Fibroblast of pulmonary artery (primary cell): ENCODE data around the gene MGAT2.

Source experiments
- DNase-seq: peaks from one replicate; pipeline ENCODE4 v3.0.0-alpha.2; 2010; ENCODE audit warnings: low read depth
- H3K4me3 ChIP-seq: replicated peaks from 2 replicates; pipeline ENCODE4 v1.5.1; 2011; ENCODE audit warnings: low read depth, mild to moderate bottlenecking, control low read depth, low read length, moderate library complexity
- TF ChIP-seq, protein P1 (sequence below): IDR thresholded peaks from 2 replicates; pipeline ENCODE4 v1.5.1; 2011; ENCODE audit warnings: mild to moderate bottlenecking, control low read depth, low read length, inconsistent platforms; ENCODE audit errors: missing control alignments

Gene MGAT2

DNA sequence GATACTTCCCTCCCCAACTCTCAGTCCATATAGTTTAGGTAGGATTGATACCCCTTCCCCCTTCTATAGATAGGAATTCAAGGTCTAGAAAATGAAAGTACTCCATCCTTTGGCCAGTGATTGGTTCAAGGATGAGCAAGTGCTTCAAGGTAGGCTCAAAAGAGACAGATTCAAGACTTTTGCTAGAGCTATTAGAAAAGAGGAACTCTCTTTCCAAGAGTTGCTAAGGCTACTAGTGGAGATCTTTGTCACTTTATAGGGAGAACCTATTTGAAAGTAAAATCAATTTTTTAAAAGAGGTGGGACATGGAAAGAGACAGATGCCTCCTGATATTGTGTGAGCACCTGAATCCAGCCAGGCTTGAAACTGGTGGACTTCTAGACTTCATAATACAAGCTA, 49.9 kb downstream of the MGAT2 start:
- no peak overlapping the region for H3K4me3 ChIP-seq
- TF ChIP-seq, protein P1, sequence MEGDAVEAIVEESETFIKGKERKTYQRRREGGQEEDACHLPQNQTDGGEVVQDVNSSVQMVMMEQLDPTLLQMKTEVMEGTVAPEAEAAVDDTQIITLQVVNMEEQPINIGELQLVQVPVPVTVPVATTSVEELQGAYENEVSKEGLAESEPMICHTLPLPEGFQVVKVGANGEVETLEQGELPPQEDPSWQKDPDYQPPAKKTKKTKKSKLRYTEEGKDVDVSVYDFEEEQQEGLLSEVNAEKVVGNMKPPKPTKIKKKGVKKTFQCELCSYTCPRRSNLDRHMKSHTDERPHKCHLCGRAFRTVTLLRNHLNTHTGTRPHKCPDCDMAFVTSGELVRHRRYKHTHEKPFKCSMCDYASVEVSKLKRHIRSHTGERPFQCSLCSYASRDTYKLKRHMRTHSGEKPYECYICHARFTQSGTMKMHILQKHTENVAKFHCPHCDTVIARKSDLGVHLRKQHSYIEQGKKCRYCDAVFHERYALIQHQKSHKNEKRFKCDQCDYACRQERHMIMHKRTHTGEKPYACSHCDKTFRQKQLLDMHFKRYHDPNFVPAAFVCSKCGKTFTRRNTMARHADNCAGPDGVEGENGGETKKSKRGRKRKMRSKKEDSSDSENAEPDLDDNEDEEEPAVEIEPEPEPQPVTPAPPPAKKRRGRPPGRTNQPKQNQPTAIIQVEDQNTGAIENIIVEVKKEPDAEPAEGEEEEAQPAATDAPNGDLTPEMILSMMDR, result no peak
- no peak for DNase-seq
